SK-N-SH (cell line): ENCODE results near the gene SEL1L2. TPM values are rescaled to one million over a fixed set of nuclear protein-coding genes. Genes with fewer than 3 reads are reported as not detected.

Experiments used
- CTCF ChIA-PET: fragments of 300-600, 350-600 bp; formaldehyde crosslinking; extraction: SDS; loops from one replicate; lab custom pipeline; 2021; lab: Yijun Ruan, JAX
- POLR2A ChIA-PET: fragments of 350-600 bp; sonication (Branson Sonifier 250); formaldehyde crosslinking; extraction: SDS; loops from one replicate; lab custom pipeline; 2020; ENCODE audit warnings: antibody characterized with exemption, inconsistent platforms; lab: Yijun Ruan, JAX
- DNase-seq: peaks from one replicate; pipeline ENCODE4 v3.0.0; 2012
- H2AFZ ChIP-seq: fragments of 200-600 bp; sonication (generic); 2 replicates; pipeline ENCODE4 v1.8.1; 2016; ENCODE audit warnings: antibody characterized with exemption, mild to moderate bottlenecking, low read depth
- H3F3A ChIP-seq: fragments of 200-600 bp; sonication (generic); replicated peaks from 2 replicates; pipeline ENCODE3; 2016; ENCODE audit warnings: antibody characterized with exemption, mild to moderate bottlenecking; ENCODE audit not compliant: insufficient read depth
- H3K27ac ChIP-seq, 2 experiments: fragments of 200-500 bp in 1 of 2; fragments of 200-600 bp in 1 of 2; sonication (Bioruptor generic) in 1 of 2; sonication (generic), shearing (Covaris generic) in 1 of 2; 2 replicates each; pipeline versions ENCODE4 v1.5.1 to v1.6.1; 2014 to 2016; ENCODE audit warnings: low read depth in 2 of 2, inconsistent platforms in 1 of 2, low read length in 1 of 2, mild to moderate bottlenecking in 1 of 2, mixed read lengths in 1 of 2
- H3K27me3 ChIP-seq: fragments of 200-600 bp; sonication (generic), shearing (Covaris generic); 2 replicates; pipeline ENCODE4 v1.6.1; 2016; ENCODE audit warnings: mixed run types; ENCODE audit not compliant: insufficient read depth
- H3K36me3 ChIP-seq, 2 experiments: fragments of 200-500 bp in 1 of 2; fragments of 200-600 bp in 1 of 2; sonication (Bioruptor generic) in 1 of 2; sonication (generic) in 1 of 2; replicated peaks in 1 of 2; 2 replicates each; pipeline versions ENCODE3 to v1.5.1; 2014 to 2016; ENCODE audit warnings: low read length in 1 of 2, mild to moderate bottlenecking in 1 of 2; ENCODE audit not compliant: insufficient read depth in 2 of 2, control insufficient read depth in 1 of 2
- H3K4me1 ChIP-seq, 2 experiments: fragments of 200-500 bp in 1 of 2; fragments of 200-600 bp in 1 of 2; sonication (Bioruptor generic) in 1 of 2; sonication (generic), shearing (Covaris generic) in 1 of 2; 2 replicates each; pipeline versions ENCODE4 v1.5.1 to v1.6.1; 2014 to 2016; ENCODE audit warnings: low read depth in 1 of 2, low read length in 1 of 2, mixed run types in 1 of 2; ENCODE audit not compliant: insufficient read depth in 2 of 2, control insufficient read depth in 1 of 2
- H3K4me2 ChIP-seq: fragments of 200-600 bp; sonication (generic), shearing (Covaris generic); 2 replicates; pipeline ENCODE4 v1.6.1; 2017; ENCODE audit warnings: mixed run types
- H3K4me3 ChIP-seq, 2 experiments: fragments of 200-500 bp in 1 of 2; fragments of 200-600 bp in 1 of 2; sonication (Bioruptor generic) in 1 of 2; sonication (generic), shearing (Covaris generic) in 1 of 2; 2 replicates each; pipeline versions ENCODE4 v1.5.1 to v1.8.1; 2014 to 2016; ENCODE audit warnings: low read depth in 2 of 2, inconsistent platforms in 1 of 2, low read length in 1 of 2, mild to moderate bottlenecking in 1 of 2, mixed read lengths in 1 of 2, moderate library complexity in 1 of 2
- H3K79me2 ChIP-seq: fragments of 200-600 bp; sonication (generic); 2 replicates; pipeline ENCODE4 v1.8.1; 2017; ENCODE audit warnings: mild to moderate bottlenecking; ENCODE audit not compliant: insufficient read depth
- H3K9ac ChIP-seq: fragments of 200-600 bp; sonication (generic); 2 replicates; pipeline ENCODE4 v1.6.1; 2017; ENCODE audit warnings: mixed run types
- H3K9me2 ChIP-seq: fragments of 200-600 bp; sonication (generic); 2 replicates; pipeline ENCODE4 v1.6.1; 2017; ENCODE audit warnings: mixed run types
- H3K9me3 ChIP-seq: fragments of 200-600 bp; sonication (generic); 2 replicates; pipeline ENCODE4 v1.6.1; 2017; ENCODE audit warnings: mixed run types, mild to moderate bottlenecking, moderate library complexity
- H4K20me1 ChIP-seq: fragments of 200-600 bp; sonication (generic); 2 replicates; pipeline ENCODE4 v1.6.1; 2017; ENCODE audit warnings: mild to moderate bottlenecking, mixed run types; ENCODE audit not compliant: insufficient read depth
- CHD2 ChIP-seq: fragments of 150-350 bp; IDR thresholded peaks from 2 replicates; pipeline ENCODE4 v1.6.1; 2018; ENCODE audit warnings: low read length; ENCODE audit not compliant: partially characterized antibody
- ELF1 ChIP-seq: IDR thresholded peaks from 2 replicates; pipeline ENCODE4 v1.4.0; 2012
- FOSL2 ChIP-seq: IDR thresholded peaks from 2 replicates; pipeline ENCODE4 v1.4.0; 2012; ENCODE audit warnings: low read depth, mild to moderate bottlenecking, moderate library complexity, borderline replicate concordance
- GABPA ChIP-seq: IDR thresholded peaks from 2 replicates; pipeline ENCODE4 v1.4.0; 2012; ENCODE audit warnings: low read depth, mild to moderate bottlenecking
- IRF3 ChIP-seq: fragments of 150-350 bp; IDR thresholded peaks from 2 replicates; pipeline ENCODE4 v1.6.1; 2016; ENCODE audit warnings: mild to moderate bottlenecking, low read depth, low read length
- MXI1 ChIP-seq: IDR thresholded peaks from 2 replicates; pipeline ENCODE4 v1.6.1; 2012; ENCODE audit warnings: mild to moderate bottlenecking, low read depth, low read length, improper control_type of control experiment
- NRF1 ChIP-seq: IDR thresholded peaks from 2 replicates; pipeline ENCODE4 v1.6.1; 2012; ENCODE audit warnings: low read depth, mild to moderate bottlenecking, low read length
- POLR2AphosphoS5 ChIP-seq: IDR thresholded peaks from 2 replicates; pipeline ENCODE4 v1.6.1; 2012; ENCODE audit warnings: low read depth, low read length
- RAD21 ChIP-seq: IDR thresholded peaks from 2 replicates; pipeline ENCODE4 v1.6.1; 2012; ENCODE audit warnings: mild to moderate bottlenecking, low read length
- RCOR1 ChIP-seq: fragments of 150-350 bp; IDR thresholded peaks from 2 replicates; pipeline ENCODE4 v1.6.1; 2017; ENCODE audit warnings: antibody characterized with exemption, low read length
- RFX5 ChIP-seq: IDR thresholded peaks from 2 replicates; pipeline ENCODE4 v1.6.1; 2012; ENCODE audit warnings: mild to moderate bottlenecking, improper control_type of control experiment, low read length
- SIN3A ChIP-seq: IDR thresholded peaks from 2 replicates; pipeline ENCODE4 v1.6.1; 2012; ENCODE audit warnings: low read depth, mild to moderate bottlenecking, low read length, moderate library complexity, borderline replicate concordance
- SMC3 ChIP-seq: IDR thresholded peaks from 2 replicates; pipeline ENCODE4 v1.6.1; 2012; ENCODE audit warnings: low read depth, low read length, improper control_type of control experiment
- TAF1 ChIP-seq: IDR thresholded peaks from 2 replicates; pipeline ENCODE4 v1.6.1; 2012; ENCODE audit warnings: low read depth, mild to moderate bottlenecking, low read length, moderate library complexity, borderline replicate concordance
- TCF12 ChIP-seq: IDR thresholded peaks from 2 replicates; pipeline ENCODE4 v1.4.0; 2012
- TEAD4 ChIP-seq: IDR thresholded peaks from 2 replicates; pipeline ENCODE4 v1.4.0; 2012; ENCODE audit warnings: mild to moderate bottlenecking, borderline replicate concordance; ENCODE audit not compliant: insufficient read depth
- USF1 ChIP-seq: IDR thresholded peaks from 2 replicates; pipeline ENCODE4 v1.4.0; 2012; ENCODE audit warnings: low read depth, borderline replicate concordance
- WGBS: methylation state at CpG from one replicate; pipeline ENCODE4 v1.1.6; 2017; ENCODE audit warnings: low lambda C conversion rate; 5-methylcytosine and 5-hydroxymethylcytosine counted together
- polyA plus RNA-seq, 3 experiments: library from polyadenylated mRNA; depleted of rRNA; stranded (reverse); fragments of >200 nt; gene quantifications; 2 replicates each; pipeline ENCODE4 v1.2.3, GENCODE V29; 2012
- TF ChIP-seq, protein P1 (sequence below): IDR thresholded peaks from 2 replicates; pipeline ENCODE4 v1.4.0; 2012; ENCODE audit warnings: low read depth, borderline replicate concordance
- TF ChIP-seq, protein P2 (sequence below): IDR thresholded peaks from 2 replicates; pipeline ENCODE4; 2012
- TF ChIP-seq, protein P3 (sequence below): IDR thresholded peaks from 2 replicates; pipeline ENCODE4 v1.4.0; 2012; ENCODE audit warnings: low read depth

The SEL1L2 gene
- polyA plus RNA-seq, 1 of the 3 experiments (the other 2 are of a cell fraction) = not detected

- no peaks in the 10 kb centered on the region for H3K27me3 ChIP-seq
- ChIA-PET CTCF (no interaction called here), POLR2A (no interaction called here)
- H3K9ac ChIP-seq = no peak overlapping the region
- H2AFZ ChIP-seq = no peak overlapping the region
- 70% methylated on average over 4 of the region's 4 CpGs for WGBS
- H3K4me1 ChIP-seq = no peaks in the 10 kb centered on the region
- H4K20me1 ChIP-seq = no peaks in the 10 kb centered on the region
- no peaks in the 10 kb centered on the region for H3K79me2 ChIP-seq
- DNase-seq = no peak
- H3K4me2 ChIP-seq = no peak overlapping the region
- H3F3A ChIP-seq = no peaks in the 10 kb centered on the region
- no peak overlapping the region for H3K4me3 ChIP-seq
- H3K9me3 ChIP-seq = no peaks in the 10 kb centered on the region
- no peak overlapping the region for H3K27ac ChIP-seq
- H3K36me3 ChIP-seq = no peaks in the 10 kb centered on the region
- no peak for TF ChIP-seq MXI1
- TF ChIP-seq TEAD4 = no peak
- TF ChIP-seq, protein P1, sequence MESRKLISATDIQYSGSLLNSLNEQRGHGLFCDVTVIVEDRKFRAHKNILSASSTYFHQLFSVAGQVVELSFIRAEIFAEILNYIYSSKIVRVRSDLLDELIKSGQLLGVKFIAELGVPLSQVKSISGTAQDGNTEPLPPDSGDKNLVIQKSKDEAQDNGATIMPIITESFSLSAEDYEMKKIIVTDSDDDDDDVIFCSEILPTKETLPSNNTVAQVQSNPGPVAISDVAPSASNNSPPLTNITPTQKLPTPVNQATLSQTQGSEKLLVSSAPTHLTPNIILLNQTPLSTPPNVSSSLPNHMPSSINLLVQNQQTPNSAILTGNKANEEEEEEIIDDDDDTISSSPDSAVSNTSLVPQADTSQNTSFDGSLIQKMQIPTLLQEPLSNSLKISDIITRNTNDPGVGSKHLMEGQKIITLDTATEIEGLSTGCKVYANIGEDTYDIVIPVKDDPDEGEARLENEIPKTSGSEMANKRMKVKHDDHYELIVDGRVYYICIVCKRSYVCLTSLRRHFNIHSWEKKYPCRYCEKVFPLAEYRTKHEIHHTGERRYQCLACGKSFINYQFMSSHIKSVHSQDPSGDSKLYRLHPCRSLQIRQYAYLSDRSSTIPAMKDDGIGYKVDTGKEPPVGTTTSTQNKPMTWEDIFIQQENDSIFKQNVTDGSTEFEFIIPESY = no peak
- no peak for TF ChIP-seq RAD21
- no peak for TF ChIP-seq IRF3
- TF ChIP-seq CHD2 = no peak
- TF ChIP-seq ELF1 = no peak
- no peak for TF ChIP-seq TCF12
- TF ChIP-seq POLR2AphosphoS5 = no peak
- no peak for TF ChIP-seq RCOR1
- no peak for TF ChIP-seq NRF1
- TF ChIP-seq FOSL2 = no peak
- TF ChIP-seq, protein P2, sequence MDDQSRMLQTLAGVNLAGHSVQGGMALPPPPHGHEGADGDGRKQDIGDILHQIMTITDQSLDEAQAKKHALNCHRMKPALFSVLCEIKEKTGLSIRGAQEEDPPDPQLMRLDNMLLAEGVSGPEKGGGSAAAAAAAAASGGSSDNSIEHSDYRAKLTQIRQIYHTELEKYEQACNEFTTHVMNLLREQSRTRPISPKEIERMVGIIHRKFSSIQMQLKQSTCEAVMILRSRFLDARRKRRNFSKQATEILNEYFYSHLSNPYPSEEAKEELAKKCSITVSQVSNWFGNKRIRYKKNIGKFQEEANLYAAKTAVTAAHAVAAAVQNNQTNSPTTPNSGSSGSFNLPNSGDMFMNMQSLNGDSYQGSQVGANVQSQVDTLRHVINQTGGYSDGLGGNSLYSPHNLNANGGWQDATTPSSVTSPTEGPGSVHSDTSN = no peak
- TF ChIP-seq SMC3 = no peak
- TF ChIP-seq, protein P3, sequence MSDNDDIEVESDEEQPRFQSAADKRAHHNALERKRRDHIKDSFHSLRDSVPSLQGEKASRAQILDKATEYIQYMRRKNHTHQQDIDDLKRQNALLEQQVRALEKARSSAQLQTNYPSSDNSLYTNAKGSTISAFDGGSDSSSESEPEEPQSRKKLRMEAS = no peak
- TF ChIP-seq GABPA = no peak
- TF ChIP-seq TAF1 = no peak
- no peak for TF ChIP-seq USF1
- TF ChIP-seq RFX5 = no peak
- TF ChIP-seq SIN3A = no peak
- H3K9me2 ChIP-seq = no peaks in the 10 kb centered on the region
Observed at GRCh38 chr20:13855613-13856012, 134.8 kb downstream of the SEL1L2 start.
